HEK293 (cell line): ENCODE measurements around the gene RBBP7.

Experiments used
- BCL11A ChIP-seq: fragments of 450-650 bp; formaldehyde crosslinking; IDR thresholded peaks from 2 replicates; pipeline ENCODE4 v1.5.1; 2016; ENCODE audit warnings: low read depth, missing biosample characterization, missing genetic modification characterization
- HOXD13 ChIP-seq: sonication (generic); formaldehyde crosslinking; IDR thresholded peaks from 2 replicates; pipeline ENCODE4 v1.8.0; 2022; ENCODE audit warnings: missing genetic modification reagents, borderline replicate concordance
- YY1 ChIP-seq: fragments of 450-650 bp; formaldehyde crosslinking; IDR thresholded peaks from 2 replicates; pipeline ENCODE4 v1.5.1; 2018; ENCODE audit warnings: missing biosample characterization, missing genetic modification characterization
- ZBTB17 ChIP-seq: fragments of 450-650 bp; formaldehyde crosslinking; IDR thresholded peaks from 2 replicates; pipeline ENCODE4 v1.5.1; 2016; ENCODE audit warnings: missing biosample characterization, missing genetic modification characterization
- ZFHX2 ChIP-seq: fragments of 450-650 bp; formaldehyde crosslinking; conservative IDR thresholded peaks from 2 replicates; pipeline ENCODE4 v1.5.1; 2016; ENCODE audit warnings: missing biosample characterization, missing genetic modification characterization
- ZNF274 ChIP-seq, 2 experiments: fragments of 200-500 bp in 1 of 2; fragments of 450-650 bp in 1 of 2; sonication (Bioruptor generic) in 1 of 2; formaldehyde crosslinking in 1 of 2; IDR thresholded peaks; 2 replicates each; pipeline versions ENCODE4 v1.5.1 to v1.6.1; 2014 to 2016; ENCODE audit warnings: borderline replicate concordance in 1 of 2, inconsistent platforms in 1 of 2, low read length in 1 of 2, missing biosample characterization in 1 of 2, missing genetic modification characterization in 1 of 2
- TF ChIP-seq, protein P1 (sequence below): fragments of 450-650 bp; formaldehyde crosslinking; IDR thresholded peaks from 2 replicates; pipeline ENCODE4 v1.5.1; 2016; ENCODE audit warnings: missing biosample characterization, missing genetic modification characterization
- TF ChIP-seq, protein P2 (sequence below): fragments of 450-650 bp; formaldehyde crosslinking; IDR thresholded peaks from 2 replicates; pipeline ENCODE4 v1.5.1; 2016; ENCODE audit warnings: missing biosample characterization, missing genetic modification characterization

DNA sequence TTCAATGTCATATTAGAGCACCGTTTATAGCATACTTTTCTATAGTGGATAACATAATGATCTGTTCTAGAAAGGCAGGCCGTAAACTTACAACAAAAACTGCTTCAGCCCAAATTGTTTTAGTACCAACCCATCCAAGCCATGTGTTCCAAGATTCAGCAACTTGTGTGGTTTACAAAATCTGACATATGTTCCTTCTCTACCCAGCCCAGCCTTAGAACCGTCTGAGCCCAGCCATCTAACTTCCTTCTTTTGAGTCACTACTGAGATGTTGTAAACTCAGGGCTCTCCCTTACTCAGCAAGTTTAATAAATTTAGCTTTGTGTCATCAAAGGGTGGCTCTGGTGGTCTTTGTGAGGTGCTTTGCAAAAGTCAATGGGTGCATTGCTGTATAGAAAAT, 43.9 kb upstream of the RBBP7 start:
- TF ChIP-seq, protein P1, sequence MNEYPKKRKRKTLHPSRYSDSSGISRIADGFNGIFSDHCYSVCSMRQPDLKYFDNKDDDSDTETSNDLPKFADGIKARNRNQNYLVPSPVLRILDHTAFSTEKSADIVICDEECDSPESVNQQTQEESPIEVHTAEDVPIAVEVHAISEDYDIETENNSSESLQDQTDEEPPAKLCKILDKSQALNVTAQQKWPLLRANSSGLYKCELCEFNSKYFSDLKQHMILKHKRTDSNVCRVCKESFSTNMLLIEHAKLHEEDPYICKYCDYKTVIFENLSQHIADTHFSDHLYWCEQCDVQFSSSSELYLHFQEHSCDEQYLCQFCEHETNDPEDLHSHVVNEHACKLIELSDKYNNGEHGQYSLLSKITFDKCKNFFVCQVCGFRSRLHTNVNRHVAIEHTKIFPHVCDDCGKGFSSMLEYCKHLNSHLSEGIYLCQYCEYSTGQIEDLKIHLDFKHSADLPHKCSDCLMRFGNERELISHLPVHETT (tag by site-specific recombination): no peak
- TF ChIP-seq ZFHX2 (tag by site-specific recombination) (no peak), HOXD13 (CRISPR knock-in tag) (no peak), ZBTB17 (tag by site-specific recombination) (no peak), ZNF274 (IDR thresholded peaks at IDR 0.05; ENCODE audit: low read length) (no peak), ZNF274 (tag by site-specific recombination; IDR thresholded peaks at IDR 0.05; ENCODE audit: borderline replicate concordance) (no peak), BCL11A (no peak), YY1 (tag by site-specific recombination) (no peak)
- TF ChIP-seq, protein P2, sequence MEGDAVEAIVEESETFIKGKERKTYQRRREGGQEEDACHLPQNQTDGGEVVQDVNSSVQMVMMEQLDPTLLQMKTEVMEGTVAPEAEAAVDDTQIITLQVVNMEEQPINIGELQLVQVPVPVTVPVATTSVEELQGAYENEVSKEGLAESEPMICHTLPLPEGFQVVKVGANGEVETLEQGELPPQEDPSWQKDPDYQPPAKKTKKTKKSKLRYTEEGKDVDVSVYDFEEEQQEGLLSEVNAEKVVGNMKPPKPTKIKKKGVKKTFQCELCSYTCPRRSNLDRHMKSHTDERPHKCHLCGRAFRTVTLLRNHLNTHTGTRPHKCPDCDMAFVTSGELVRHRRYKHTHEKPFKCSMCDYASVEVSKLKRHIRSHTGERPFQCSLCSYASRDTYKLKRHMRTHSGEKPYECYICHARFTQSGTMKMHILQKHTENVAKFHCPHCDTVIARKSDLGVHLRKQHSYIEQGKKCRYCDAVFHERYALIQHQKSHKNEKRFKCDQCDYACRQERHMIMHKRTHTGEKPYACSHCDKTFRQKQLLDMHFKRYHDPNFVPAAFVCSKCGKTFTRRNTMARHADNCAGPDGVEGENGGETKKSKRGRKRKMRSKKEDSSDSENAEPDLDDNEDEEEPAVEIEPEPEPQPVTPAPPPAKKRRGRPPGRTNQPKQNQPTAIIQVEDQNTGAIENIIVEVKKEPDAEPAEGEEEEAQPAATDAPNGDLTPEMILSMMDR (tag by site-specific recombination): no peak
